ENCODE results near the gene ASTN2.

The ASTN2 gene

DNA sequence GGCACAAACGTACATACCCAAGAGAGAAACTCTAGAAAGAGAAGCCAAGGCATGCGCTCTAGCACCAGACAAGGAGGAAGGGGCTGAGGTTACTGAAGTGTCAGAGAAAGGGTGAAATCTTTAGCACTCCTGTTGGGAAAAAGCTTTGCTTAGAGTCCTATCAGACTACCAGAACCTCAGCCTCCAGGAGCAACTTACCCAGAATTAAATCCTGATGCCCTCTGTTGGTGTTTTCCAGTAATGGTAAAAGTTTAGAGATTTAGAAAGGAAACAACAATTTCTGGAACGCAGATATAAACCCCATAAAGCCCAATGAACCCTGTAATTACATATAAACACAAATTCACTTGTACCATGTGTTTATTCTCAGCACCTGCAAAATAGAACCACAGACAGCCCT lies 33.2 kb upstream of the ASTN2 start:
- Histone ChIP-seq H3K9me3 (ENCODE audit: control insufficient read depth, insufficient read depth, low read length) (no peaks in the 10 kb centered on the region), H3K4me2 (ENCODE audit: low read length) (no peak overlapping the region), H3K27ac (ENCODE audit: low read depth, low read length) (no peak overlapping the region), H3K4me1 (ENCODE audit: control insufficient read depth, low read length) (0 out of 2 replicates have a peak, but pooled peaks cover 3% of the 10 kb centered on the region), H3F3A (ENCODE audit: control insufficient read depth, insufficient read depth) (no peaks in the 10 kb centered on the region), H4K20me1 (ENCODE audit: control insufficient read depth, insufficient read depth, low read depth, low read length) (no peaks in the 10 kb centered on the region), H3K9me2 (replicated peaks; ENCODE audit: control insufficient read depth, low read length) (no peaks in the 10 kb centered on the region), H3K36me3 (ENCODE audit: control insufficient read depth, low read length) (no peaks in the 10 kb centered on the region), H3K79me2 (ENCODE audit: control insufficient read depth, low read length) (no peaks in the 10 kb centered on the region), H3K27me3 (ENCODE audit: control insufficient read depth, low read length) (peaks cover 9% of the 10 kb centered on the region; the same call in 1 of the 2 replicates), H3K4me3 (ENCODE audit: low read length) (no peak overlapping the region)
- TF ChIP-seq, protein P1, sequence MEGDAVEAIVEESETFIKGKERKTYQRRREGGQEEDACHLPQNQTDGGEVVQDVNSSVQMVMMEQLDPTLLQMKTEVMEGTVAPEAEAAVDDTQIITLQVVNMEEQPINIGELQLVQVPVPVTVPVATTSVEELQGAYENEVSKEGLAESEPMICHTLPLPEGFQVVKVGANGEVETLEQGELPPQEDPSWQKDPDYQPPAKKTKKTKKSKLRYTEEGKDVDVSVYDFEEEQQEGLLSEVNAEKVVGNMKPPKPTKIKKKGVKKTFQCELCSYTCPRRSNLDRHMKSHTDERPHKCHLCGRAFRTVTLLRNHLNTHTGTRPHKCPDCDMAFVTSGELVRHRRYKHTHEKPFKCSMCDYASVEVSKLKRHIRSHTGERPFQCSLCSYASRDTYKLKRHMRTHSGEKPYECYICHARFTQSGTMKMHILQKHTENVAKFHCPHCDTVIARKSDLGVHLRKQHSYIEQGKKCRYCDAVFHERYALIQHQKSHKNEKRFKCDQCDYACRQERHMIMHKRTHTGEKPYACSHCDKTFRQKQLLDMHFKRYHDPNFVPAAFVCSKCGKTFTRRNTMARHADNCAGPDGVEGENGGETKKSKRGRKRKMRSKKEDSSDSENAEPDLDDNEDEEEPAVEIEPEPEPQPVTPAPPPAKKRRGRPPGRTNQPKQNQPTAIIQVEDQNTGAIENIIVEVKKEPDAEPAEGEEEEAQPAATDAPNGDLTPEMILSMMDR (IDR thresholded peaks at IDR 0.05; ENCODE audit: low read depth, low read length, poor library complexity, severe bottlenecking), result peak; percentile 26
- no peak for TF ChIP-seq EZH2phosphoT487 (IDR thresholded peaks at IDR 0.05; ENCODE audit: borderline replicate concordance, low read length)

DNA sequence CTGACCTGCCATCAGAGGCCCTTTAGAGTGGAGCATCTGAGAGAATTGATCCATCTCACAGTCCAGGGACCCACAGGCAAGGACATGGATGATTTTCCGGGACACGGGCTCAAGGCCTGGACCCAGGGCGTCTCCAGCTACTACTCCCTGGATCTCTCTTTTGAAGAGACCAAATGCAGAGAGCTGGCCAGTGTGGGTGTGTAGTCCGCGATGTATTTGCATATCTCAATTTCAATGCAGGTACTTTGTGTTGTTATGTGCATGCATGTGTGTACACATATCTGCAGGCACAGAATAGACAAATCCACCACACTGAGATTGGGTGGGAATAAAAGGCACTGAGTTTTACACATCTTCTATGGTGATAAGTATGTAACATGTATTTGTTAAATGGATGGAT lies 30.8 kb upstream of the ASTN2 start:
- no peaks in the 10 kb centered on the region for H3K79me2 ChIP-seq (ENCODE audit: control insufficient read depth, low read length)
- no peaks in the 10 kb centered on the region for H3K36me3 ChIP-seq (ENCODE audit: control insufficient read depth, low read length)
- no peaks in the 10 kb centered on the region for H3K9me2 ChIP-seq (replicated peaks; ENCODE audit: control insufficient read depth, low read length)
- no peaks in the 10 kb centered on the region for H3K27me3 ChIP-seq (ENCODE audit: control insufficient read depth, low read length)
- no peaks in the 10 kb centered on the region for H3F3A ChIP-seq (ENCODE audit: control insufficient read depth, insufficient read depth)
- no peak overlapping the region for H3K4me2 ChIP-seq (ENCODE audit: low read length)
- H4K20me1 ChIP-seq (ENCODE audit: control insufficient read depth, insufficient read depth, low read depth, low read length), result no peaks in the 10 kb centered on the region
- no peaks in the 10 kb centered on the region for H3K9me3 ChIP-seq (ENCODE audit: control insufficient read depth, insufficient read depth, low read length)
- H3K4me3 ChIP-seq (ENCODE audit: low read length), result no peak overlapping the region
- no peaks in the 10 kb centered on the region for H3K4me1 ChIP-seq (ENCODE audit: control insufficient read depth, low read length)
- TF ChIP-seq, protein P1 (IDR thresholded peaks at IDR 0.05; ENCODE audit: low read depth, low read length, poor library complexity, severe bottlenecking), result no peak
- TF ChIP-seq EZH2phosphoT487 (IDR thresholded peaks at IDR 0.05; ENCODE audit: borderline replicate concordance, low read length), result no peak
- no peak overlapping the region for H3K27ac ChIP-seq (ENCODE audit: low read depth, low read length)

DNA sequence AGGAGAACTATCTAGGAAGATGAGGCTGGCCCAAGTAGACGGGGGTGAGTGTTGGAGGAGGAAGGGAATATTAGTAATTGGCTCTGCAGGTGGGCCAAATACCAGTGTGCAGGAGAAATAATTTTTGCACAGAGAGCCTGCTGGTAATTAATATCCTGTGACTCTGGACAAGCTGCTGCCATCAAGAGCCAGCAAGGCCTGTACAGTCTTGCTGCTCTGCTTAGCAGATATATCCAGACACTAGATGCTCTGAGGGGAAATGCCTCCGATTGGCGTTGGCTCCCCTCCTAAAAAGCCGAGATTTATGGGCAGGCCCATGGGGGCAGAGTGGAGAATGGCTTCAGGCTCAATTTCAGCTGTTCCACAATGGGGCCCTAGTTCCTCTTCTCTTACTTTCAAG lies 29.6 kb upstream of the ASTN2 start:
- Histone ChIP-seq H3K27ac (ENCODE audit: low read depth, low read length) (no peak overlapping the region), H3K27me3 (ENCODE audit: control insufficient read depth, low read length) (no peaks in the 10 kb centered on the region), H3K4me2 (ENCODE audit: low read length) (no peak overlapping the region), H3K4me1 (ENCODE audit: control insufficient read depth, low read length) (no peaks in the 10 kb centered on the region), H3K9me2 (replicated peaks; ENCODE audit: control insufficient read depth, low read length) (no peaks in the 10 kb centered on the region), H4K20me1 (ENCODE audit: control insufficient read depth, insufficient read depth, low read depth, low read length) (no peaks in the 10 kb centered on the region), H3F3A (ENCODE audit: control insufficient read depth, insufficient read depth) (no peaks in the 10 kb centered on the region), H3K36me3 (ENCODE audit: control insufficient read depth, low read length) (no peaks in the 10 kb centered on the region), H3K9me3 (ENCODE audit: control insufficient read depth, insufficient read depth, low read length) (no peaks in the 10 kb centered on the region), H3K79me2 (ENCODE audit: control insufficient read depth, low read length) (no peaks in the 10 kb centered on the region), H3K4me3 (ENCODE audit: low read length) (no peak overlapping the region)
- TF ChIP-seq EZH2phosphoT487 (IDR thresholded peaks at IDR 0.05; ENCODE audit: borderline replicate concordance, low read length), result no peak
- TF ChIP-seq, protein P1 (IDR thresholded peaks at IDR 0.05; ENCODE audit: low read depth, low read length, poor library complexity, severe bottlenecking), result no peak

DNA sequence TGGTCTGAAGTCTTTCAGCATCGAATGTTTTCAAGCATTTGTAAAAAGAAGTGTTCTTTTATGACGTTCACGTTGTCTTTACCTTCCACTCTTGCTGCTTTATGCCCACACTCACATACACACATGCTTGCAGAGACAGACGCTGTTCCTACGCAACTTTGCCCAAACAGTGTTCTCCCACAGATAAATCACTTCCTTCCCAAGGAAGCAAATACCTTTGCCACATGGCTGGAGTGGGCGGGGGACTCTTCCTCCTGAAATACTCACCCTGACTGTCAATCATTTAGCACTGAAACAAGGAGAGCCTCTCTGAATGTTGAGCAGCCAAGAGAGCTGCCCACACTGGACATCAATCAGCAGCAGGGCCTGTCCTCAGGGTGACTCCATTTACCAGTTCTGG lies 22.4 kb upstream of the ASTN2 start:
- H3K27me3 ChIP-seq (ENCODE audit: control insufficient read depth, low read length), result no peaks in the 10 kb centered on the region
- no peak overlapping the region for H3K27ac ChIP-seq (ENCODE audit: low read depth, low read length)
- TF ChIP-seq, protein P1 (IDR thresholded peaks at IDR 0.05; ENCODE audit: low read depth, low read length, poor library complexity, severe bottlenecking), result no peak
- TF ChIP-seq EZH2phosphoT487 (IDR thresholded peaks at IDR 0.05; ENCODE audit: borderline replicate concordance, low read length), result no peak
- H4K20me1 ChIP-seq (ENCODE audit: control insufficient read depth, insufficient read depth, low read depth, low read length), result no peaks in the 10 kb centered on the region
- no peak overlapping the region for H3K4me3 ChIP-seq (ENCODE audit: low read length)
- no peaks in the 10 kb centered on the region for H3K79me2 ChIP-seq (ENCODE audit: control insufficient read depth, low read length)
- no peak overlapping the region for H3K4me2 ChIP-seq (ENCODE audit: low read length)
- no peaks in the 10 kb centered on the region for H3K9me2 ChIP-seq (replicated peaks; ENCODE audit: control insufficient read depth, low read length)
- no peaks in the 10 kb centered on the region for H3K4me1 ChIP-seq (ENCODE audit: control insufficient read depth, low read length)
- no peaks in the 10 kb centered on the region for H3F3A ChIP-seq (ENCODE audit: control insufficient read depth, insufficient read depth)
- H3K36me3 ChIP-seq (ENCODE audit: control insufficient read depth, low read length), result no peaks in the 10 kb centered on the region
- no peaks in the 10 kb centered on the region for H3K9me3 ChIP-seq (ENCODE audit: control insufficient read depth, insufficient read depth, low read length)

Measured in DOHH2 (cell line).